ENCODE data around the gene RAB11FIP4. TPM values are rescaled to one million over a fixed set of nuclear protein-coding genes. Genes with fewer than 3 reads are reported as not detected.

RAB11FIP4 gene
- total and polyA plus RNA-seq, 2 of the 13 experiments (the other 11 are each of a cell fraction or from before 2014, with no cell fraction given): 28.0 to 89.3 TPM

- Histone ChIP-seq H3K36me3 (replicated peaks in 1 of 2; ENCODE audit: control insufficient read depth in 1 of 2, insufficient read depth in 2 of 2, low read length in 2 of 2) (no peaks in the 10 kb centered on the region; a peak in 1 of 5 replicates), H2AFZ (ENCODE audit: low read length) (no peak overlapping the region), H4K20me1 (ENCODE audit: insufficient read depth, low read length) (no peaks in the 10 kb centered on the region), H3K4me2 (ENCODE audit: low read depth, low read length) (no peak overlapping the region), H3K79me2 (ENCODE audit: insufficient read depth, low read length) (peaks cover 82% of the 10 kb centered on the region), H3K4me3 (replicated peaks in 1 of 3; ENCODE audit: insufficient read depth in 1 of 3, low read depth in 2 of 3, low read length in 3 of 3) (no peak overlapping the region), H3K9me3 (ENCODE audit: low read length) (no peaks in the 10 kb centered on the region), H3K27ac (ENCODE audit: extremely low read length, insufficient read depth, low read length) (peak overlapping the region; percentile 10), H3K9ac (ENCODE audit: insufficient read depth, low read depth, low read length) (no peak overlapping the region), H3K4me1 (ENCODE audit: insufficient read depth, low read length) (peaks cover 73% of the 10 kb centered on the region), H3K27me3 (ENCODE audit: control insufficient read depth in 1 of 2, insufficient read depth in 2 of 2, low read length in 2 of 2) (no peaks in the 10 kb centered on the region)
- DNase-seq (ENCODE audit: low spot score): peak; percentile 32
- in situ Hi-C loops (cut with HindIII; ENCODE audit: extremely low pct_ligation_motif_present, low pct_unique_long_range_greater_than_20kb) (no loop called here), intact Hi-C loops (cut with micrococcal nuclease; ENCODE audit: unreplicated experiment) (no loop called here)
- peak; percentile 74 for ATAC-seq
- BruUV-seq (replicated peaks): no TSS peak
- peak; percentile 18 for FAIRE-seq
- POLR2A ChIA-PET: interaction anchor here (0.8 to 1.0 kb wide), 2 partner anchors 19 to 21 kb away, joined by 3 to 4 read pairs; no protein-coding TSS in a partner anchor
- WGBS (ENCODE audit: low lambda C conversion rate): 93% methylated on average over 7 of the region's 13 CpGs
- CTCF ChIA-PET (ENCODE audit: low intra/inter-chr PET ratio, low total read pairs): no interaction called here
- TF ChIP-seq ZNF644 (CRISPR knock-in tag; IDR thresholded peaks at IDR 0.05; ENCODE audit: low read depth) (no peak), ZNF430 (CRISPR knock-in tag; IDR thresholded peaks at IDR 0.05) (no peak), TFAP4 (IDR thresholded peaks at IDR 0.05; ENCODE audit: borderline replicate concordance, low read depth) (no peak), CEBPB (IDR thresholded peaks at IDR 0.05; ENCODE audit: borderline replicate concordance, low read depth, low read length) (no peak), REPIN1 (CRISPR knock-in tag; IDR thresholded peaks at IDR 0.05; ENCODE audit: borderline replicate concordance, low read depth) (no peak), MTA1 (CRISPR knock-in tag; IDR thresholded peaks at IDR 0.05; ENCODE audit: borderline replicate concordance) (0 out of 2 replicates have a peak, but pooled peaks have one; percentile 11), THAP9 (CRISPR knock-in tag; IDR thresholded peaks at IDR 0.05; ENCODE audit: borderline replicate concordance) (0 out of 2 replicates have a peak, but pooled peaks have one; percentile 9), ZNF687 (CRISPR knock-in tag; IDR thresholded peaks at IDR 0.05) (peak; percentile 56), ZBTB21 (CRISPR knock-in tag; IDR thresholded peaks at IDR 0.05) (no peak), SMC3 (IDR thresholded peaks at IDR 0.05; ENCODE audit: low read length) (peak; percentile 65; the same call in 1 of the 2 replicates), ZNF567 (CRISPR knock-in tag; IDR thresholded peaks at IDR 0.05; ENCODE audit: borderline replicate concordance) (no peak), ZNF512 (CRISPR knock-in tag; IDR thresholded peaks at IDR 0.05) (no peak), FOXM1 (CRISPR knock-in tag; IDR thresholded peaks at IDR 0.05) (no peak), MEIS2 (CRISPR knock-in tag; IDR thresholded peaks at IDR 0.05) (no peak)
These were observed 117.0 kb downstream of the RAB11FIP4 start for GRCh38 chr17:31508288-31509094.

All from HepG2 (cell line).